HEK293 (cell line): Measurements from ENCODE around the gene HBEGF.

Experiments used
- GLI2 ChIP-seq: fragments of 450-650 bp; formaldehyde crosslinking; IDR thresholded peaks from 2 replicates; pipeline ENCODE4; 2017; ENCODE audit warnings: missing biosample characterization, missing genetic modification characterization, low read depth, borderline replicate concordance
- GLI4 ChIP-seq: fragments of 450-650 bp; formaldehyde crosslinking; IDR thresholded peaks from 2 replicates; pipeline ENCODE4 v1.5.1; 2016; ENCODE audit warnings: missing biosample characterization, missing genetic modification characterization
- OSR2 ChIP-seq: fragments of 450-650 bp; formaldehyde crosslinking; IDR thresholded peaks from 2 replicates; pipeline ENCODE4 v1.5.1; 2016; ENCODE audit warnings: missing biosample characterization, missing genetic modification characterization
- PRDM4 ChIP-seq: fragments of 450-650 bp; formaldehyde crosslinking; IDR thresholded peaks from 2 replicates; pipeline ENCODE4 v1.5.1; 2017; ENCODE audit warnings: missing biosample characterization, missing genetic modification characterization
- SCRT2 ChIP-seq: fragments of 450-650 bp; formaldehyde crosslinking; IDR thresholded peaks from 2 replicates; pipeline ENCODE4 v1.5.1; 2016; ENCODE audit warnings: missing biosample characterization, missing genetic modification characterization
- ZBTB1 ChIP-seq: fragments of 450-650 bp; formaldehyde crosslinking; IDR thresholded peaks from 2 replicates; pipeline ENCODE4 v1.5.1; 2016; ENCODE audit warnings: missing biosample characterization, missing genetic modification characterization
- ZBTB17 ChIP-seq: fragments of 450-650 bp; formaldehyde crosslinking; IDR thresholded peaks from 2 replicates; pipeline ENCODE4 v1.5.1; 2016; ENCODE audit warnings: missing biosample characterization, missing genetic modification characterization
- ZBTB21 ChIP-seq: fragments of 450-650 bp; formaldehyde crosslinking; IDR thresholded peaks from 2 replicates; pipeline ENCODE4 v1.5.1; 2017; ENCODE audit warnings: missing biosample characterization, missing genetic modification characterization
- ZBTB48 ChIP-seq: fragments of 450-650 bp; formaldehyde crosslinking; IDR thresholded peaks from 2 replicates; pipeline ENCODE4 v1.5.1; 2016; ENCODE audit warnings: missing biosample characterization, missing genetic modification characterization
- ZFHX2 ChIP-seq: fragments of 450-650 bp; formaldehyde crosslinking; conservative IDR thresholded peaks from 2 replicates; pipeline ENCODE4 v1.5.1; 2016; ENCODE audit warnings: missing biosample characterization, missing genetic modification characterization
- ZFP69B ChIP-seq: fragments of 450-650 bp; formaldehyde crosslinking; IDR thresholded peaks from 2 replicates; pipeline ENCODE4 v1.5.1; 2016; ENCODE audit warnings: missing biosample characterization, missing genetic modification characterization
- ZNF146 ChIP-seq: fragments of 450-650 bp; formaldehyde crosslinking; IDR thresholded peaks from 2 replicates; pipeline ENCODE4 v1.5.1; 2016; ENCODE audit warnings: missing biosample characterization, missing genetic modification characterization
- ZNF311 ChIP-seq: fragments of 450-650 bp; formaldehyde crosslinking; IDR thresholded peaks from 2 replicates; pipeline ENCODE4 v1.5.1; 2017; ENCODE audit warnings: missing biosample characterization, missing genetic modification characterization, borderline replicate concordance
- ZNF341 ChIP-seq: fragments of 450-650 bp; formaldehyde crosslinking; IDR thresholded peaks from 2 replicates; pipeline ENCODE4; 2016; ENCODE audit warnings: low read depth, missing biosample characterization, missing genetic modification characterization
- ZNF423 ChIP-seq: fragments of 450-650 bp; formaldehyde crosslinking; IDR thresholded peaks from 2 replicates; pipeline ENCODE4 v1.5.1; 2016; ENCODE audit warnings: missing biosample characterization, missing genetic modification characterization
- ZNF433 ChIP-seq: fragments of 450-650 bp; formaldehyde crosslinking; IDR thresholded peaks from 2 replicates; pipeline ENCODE4 v1.5.1; 2016; ENCODE audit warnings: missing biosample characterization, missing genetic modification characterization, low read depth
- ZNF488 ChIP-seq: fragments of 450-650 bp; formaldehyde crosslinking; IDR thresholded peaks from 2 replicates; pipeline ENCODE4 v1.5.1; 2016; ENCODE audit warnings: missing biosample characterization, missing genetic modification characterization
- ZNF521 ChIP-seq: fragments of 450-650 bp; formaldehyde crosslinking; IDR thresholded peaks from 2 replicates; pipeline ENCODE4 v1.5.1; 2017; ENCODE audit warnings: missing biosample characterization, mild to moderate bottlenecking, missing genetic modification characterization
- ZNF596 ChIP-seq: fragments of 450-650 bp; IDR thresholded peaks from 2 replicates; pipeline ENCODE4 v1.5.0; 2018; ENCODE audit warnings: missing biosample characterization, mild to moderate bottlenecking, missing genetic modification characterization, moderate library complexity
- ZNF639 ChIP-seq: fragments of 450-650 bp; formaldehyde crosslinking; IDR thresholded peaks from 2 replicates; pipeline ENCODE4 v1.5.1; 2016; ENCODE audit warnings: missing biosample characterization, missing genetic modification characterization
- ZNF670 ChIP-seq: fragments of 450-650 bp; formaldehyde crosslinking; IDR thresholded peaks from 2 replicates; pipeline ENCODE4 v1.5.1; 2016; ENCODE audit warnings: missing biosample characterization, missing genetic modification characterization, low read depth
- ZNF701 ChIP-seq: fragments of 450-650 bp; formaldehyde crosslinking; IDR thresholded peaks from 2 replicates; pipeline ENCODE4 v1.5.1; 2016; ENCODE audit warnings: missing biosample characterization, missing genetic modification characterization
- ZNF768 ChIP-seq: fragments of 450-650 bp; formaldehyde crosslinking; IDR thresholded peaks from 2 replicates; pipeline ENCODE4 v1.5.1; 2018; ENCODE audit warnings: missing biosample characterization, mild to moderate bottlenecking, missing genetic modification characterization
- ZNF777 ChIP-seq: fragments of 450-650 bp; formaldehyde crosslinking; IDR thresholded peaks from 2 replicates; pipeline ENCODE4 v1.5.1; 2017; ENCODE audit warnings: missing biosample characterization, missing genetic modification characterization, borderline replicate concordance
- ZNF843 ChIP-seq: fragments of 450-650 bp; formaldehyde crosslinking; IDR thresholded peaks from 2 replicates; pipeline ENCODE4 v1.5.1; 2016; ENCODE audit warnings: missing biosample characterization, missing genetic modification characterization
- ZSCAN16 ChIP-seq: fragments of 450-650 bp; formaldehyde crosslinking; IDR thresholded peaks from 2 replicates; pipeline ENCODE4 v1.5.1; 2016; ENCODE audit warnings: missing biosample characterization, missing genetic modification characterization
- TF ChIP-seq, protein P1 (sequence below): fragments of 450-650 bp; formaldehyde crosslinking; IDR thresholded peaks from 2 replicates; pipeline ENCODE4 v1.5.1; 2017; ENCODE audit warnings: missing biosample characterization, missing genetic modification characterization
- TF ChIP-seq, protein P2 (sequence below): fragments of 450-650 bp; formaldehyde crosslinking; IDR thresholded peaks from 2 replicates; pipeline ENCODE4 v1.5.1; 2016; ENCODE audit warnings: missing biosample characterization, missing genetic modification characterization
- TF ChIP-seq, protein P3 (sequence below): fragments of 450-650 bp; formaldehyde crosslinking; IDR thresholded peaks from 2 replicates; pipeline ENCODE4 v1.5.1; 2016; ENCODE audit warnings: missing biosample characterization, missing genetic modification characterization, borderline replicate concordance
- TF ChIP-seq, protein P4 (sequence below): fragments of 450-650 bp; formaldehyde crosslinking; IDR thresholded peaks from 2 replicates; pipeline ENCODE4 v1.5.1; 2017; ENCODE audit warnings: missing biosample characterization, mild to moderate bottlenecking, missing genetic modification characterization, moderate library complexity

Gene HBEGF

GRCh38 chr5:140345919-140346347, 470 bp downstream of the HBEGF start (continued):
- TF ChIP-seq, protein P1, sequence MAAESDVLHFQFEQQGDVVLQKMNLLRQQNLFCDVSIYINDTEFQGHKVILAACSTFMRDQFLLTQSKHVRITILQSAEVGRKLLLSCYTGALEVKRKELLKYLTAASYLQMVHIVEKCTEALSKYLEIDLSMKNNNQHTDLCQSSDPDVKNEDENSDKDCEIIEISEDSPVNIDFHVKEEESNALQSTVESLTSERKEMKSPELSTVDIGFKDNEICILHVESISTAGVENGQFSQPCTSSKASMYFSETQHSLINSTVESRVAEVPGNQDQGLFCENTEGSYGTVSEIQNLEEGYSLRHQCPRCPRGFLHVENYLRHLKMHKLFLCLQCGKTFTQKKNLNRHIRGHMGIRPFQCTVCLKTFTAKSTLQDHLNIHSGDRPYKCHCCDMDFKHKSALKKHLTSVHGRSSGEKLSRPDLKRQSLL (tag by site-specific recombination): no peak
- no peak for TF ChIP-seq SCRT2 (tag by site-specific recombination)
- no peak for TF ChIP-seq PRDM4 (tag by site-specific recombination)
- TF ChIP-seq ZNF311: no peak
- no peak for TF ChIP-seq ZNF423
- no peak for TF ChIP-seq ZNF341 (tag by site-specific recombination)
- no peak for TF ChIP-seq ZNF488 (tag by site-specific recombination)
- TF ChIP-seq, protein P2, sequence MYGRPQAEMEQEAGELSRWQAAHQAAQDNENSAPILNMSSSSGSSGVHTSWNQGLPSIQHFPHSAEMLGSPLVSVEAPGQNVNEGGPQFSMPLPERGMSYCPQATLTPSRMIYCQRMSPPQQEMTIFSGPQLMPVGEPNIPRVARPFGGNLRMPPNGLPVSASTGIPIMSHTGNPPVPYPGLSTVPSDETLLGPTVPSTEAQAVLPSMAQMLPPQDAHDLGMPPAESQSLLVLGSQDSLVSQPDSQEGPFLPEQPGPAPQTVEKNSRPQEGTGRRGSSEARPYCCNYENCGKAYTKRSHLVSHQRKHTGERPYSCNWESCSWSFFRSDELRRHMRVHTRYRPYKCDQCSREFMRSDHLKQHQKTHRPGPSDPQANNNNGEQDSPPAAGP (tag by site-specific recombination): no peak
- peak; percentile 53; the same call in 1 of the 2 replicates for TF ChIP-seq ZBTB48 (tag by site-specific recombination)
- TF ChIP-seq, protein P3, sequence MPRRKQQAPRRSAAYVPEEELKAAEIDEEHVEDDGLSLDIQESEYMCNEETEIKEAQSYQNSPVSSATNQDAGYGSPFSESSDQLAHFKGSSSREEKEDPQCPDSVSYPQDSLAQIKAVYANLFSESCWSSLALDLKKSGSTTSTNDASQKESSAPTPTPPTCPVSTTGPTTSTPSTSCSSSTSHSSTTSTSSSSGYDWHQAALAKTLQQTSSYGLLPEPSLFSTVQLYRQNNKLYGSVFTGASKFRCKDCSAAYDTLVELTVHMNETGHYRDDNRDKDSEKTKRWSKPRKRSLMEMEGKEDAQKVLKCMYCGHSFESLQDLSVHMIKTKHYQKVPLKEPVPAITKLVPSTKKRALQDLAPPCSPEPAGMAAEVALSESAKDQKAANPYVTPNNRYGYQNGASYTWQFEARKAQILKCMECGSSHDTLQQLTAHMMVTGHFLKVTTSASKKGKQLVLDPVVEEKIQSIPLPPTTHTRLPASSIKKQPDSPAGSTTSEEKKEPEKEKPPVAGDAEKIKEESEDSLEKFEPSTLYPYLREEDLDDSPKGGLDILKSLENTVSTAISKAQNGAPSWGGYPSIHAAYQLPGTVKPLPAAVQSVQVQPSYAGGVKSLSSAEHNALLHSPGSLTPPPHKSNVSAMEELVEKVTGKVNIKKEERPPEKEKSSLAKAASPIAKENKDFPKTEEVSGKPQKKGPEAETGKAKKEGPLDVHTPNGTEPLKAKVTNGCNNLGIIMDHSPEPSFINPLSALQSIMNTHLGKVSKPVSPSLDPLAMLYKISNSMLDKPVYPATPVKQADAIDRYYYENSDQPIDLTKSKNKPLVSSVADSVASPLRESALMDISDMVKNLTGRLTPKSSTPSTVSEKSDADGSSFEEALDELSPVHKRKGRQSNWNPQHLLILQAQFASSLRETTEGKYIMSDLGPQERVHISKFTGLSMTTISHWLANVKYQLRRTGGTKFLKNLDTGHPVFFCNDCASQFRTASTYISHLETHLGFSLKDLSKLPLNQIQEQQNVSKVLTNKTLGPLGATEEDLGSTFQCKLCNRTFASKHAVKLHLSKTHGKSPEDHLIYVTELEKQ (tag by site-specific recombination): no peak
- TF ChIP-seq ZBTB1 (tag by site-specific recombination): no peak
- no peak for TF ChIP-seq ZNF768 (tag by site-specific recombination)
- no peak for TF ChIP-seq ZNF596 (tag by site-specific recombination)
- no peak for TF ChIP-seq ZNF433 (tag by site-specific recombination)
- no peak for TF ChIP-seq ZBTB21 (tag by site-specific recombination)
- TF ChIP-seq ZNF843 (tag by site-specific recombination): no peak; the same call in 1 of the 2 replicates
- no peak for TF ChIP-seq ZNF639 (tag by site-specific recombination)
- peak; percentile 66; the same call in 1 of the 2 replicates for TF ChIP-seq ZNF777 (tag by site-specific recombination)
- TF ChIP-seq GLI4 (tag by site-specific recombination): no peak
- no peak for TF ChIP-seq ZSCAN16 (tag by site-specific recombination)
- TF ChIP-seq, protein P4, sequence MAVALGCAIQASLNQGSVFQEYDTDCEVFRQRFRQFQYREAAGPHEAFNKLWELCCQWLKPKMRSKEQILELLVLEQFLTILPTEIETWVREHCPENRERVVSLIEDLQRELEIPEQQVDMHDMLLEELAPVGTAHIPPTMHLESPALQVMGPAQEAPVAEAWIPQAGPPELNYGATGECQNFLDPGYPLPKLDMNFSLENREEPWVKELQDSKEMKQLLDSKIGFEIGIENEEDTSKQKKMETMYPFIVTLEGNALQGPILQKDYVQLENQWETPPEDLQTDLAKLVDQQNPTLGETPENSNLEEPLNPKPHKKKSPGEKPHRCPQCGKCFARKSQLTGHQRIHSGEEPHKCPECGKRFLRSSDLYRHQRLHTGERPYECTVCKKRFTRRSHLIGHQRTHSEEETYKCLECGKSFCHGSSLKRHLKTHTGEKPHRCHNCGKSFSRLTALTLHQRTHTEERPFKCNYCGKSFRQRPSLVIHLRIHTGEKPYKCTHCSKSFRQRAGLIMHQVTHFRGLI: peak; percentile 62
- TF ChIP-seq OSR2: no peak
- peak; percentile 74; the same call in 1 of the 2 replicates for TF ChIP-seq ZFHX2 (tag by site-specific recombination)
- no peak for TF ChIP-seq ZNF670 (tag by site-specific recombination)
- no peak for TF ChIP-seq ZNF701 (tag by site-specific recombination)
- TF ChIP-seq ZBTB17 (tag by site-specific recombination): 0 out of 2 replicates have a peak, but pooled peaks have one; percentile 7
- TF ChIP-seq ZNF521 (tag by site-specific recombination): no peak
- TF ChIP-seq GLI2 (tag by site-specific recombination): no peak
- no peak for TF ChIP-seq ZNF146 (tag by site-specific recombination)
- peak; percentile 46; the same call in 1 of the 2 replicates for TF ChIP-seq ZFP69B (tag by site-specific recombination)
